ENCODE measurements around the gene CHCHD1.

DNA sequence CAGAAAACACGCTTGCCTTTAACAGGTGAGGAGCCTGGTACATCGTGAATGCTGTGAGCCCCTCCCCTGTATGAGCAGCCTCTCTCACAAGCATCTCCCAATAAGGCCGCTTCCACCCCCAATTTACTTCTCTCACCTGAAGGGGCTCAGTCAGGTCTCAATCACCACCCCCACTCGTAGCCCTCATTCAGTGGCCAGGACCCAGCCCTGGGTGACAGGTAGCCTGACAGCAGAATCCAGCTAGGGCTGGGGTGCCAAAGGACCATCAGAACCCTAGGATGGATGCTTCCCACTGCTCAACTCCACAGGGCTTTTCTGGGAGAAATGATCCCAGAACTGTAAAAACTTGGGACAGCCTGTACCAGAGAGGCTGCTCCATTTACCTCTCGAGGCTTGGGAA, 36.0 kb downstream of the CHCHD1 start:
- TF ChIP-seq, protein P1, sequence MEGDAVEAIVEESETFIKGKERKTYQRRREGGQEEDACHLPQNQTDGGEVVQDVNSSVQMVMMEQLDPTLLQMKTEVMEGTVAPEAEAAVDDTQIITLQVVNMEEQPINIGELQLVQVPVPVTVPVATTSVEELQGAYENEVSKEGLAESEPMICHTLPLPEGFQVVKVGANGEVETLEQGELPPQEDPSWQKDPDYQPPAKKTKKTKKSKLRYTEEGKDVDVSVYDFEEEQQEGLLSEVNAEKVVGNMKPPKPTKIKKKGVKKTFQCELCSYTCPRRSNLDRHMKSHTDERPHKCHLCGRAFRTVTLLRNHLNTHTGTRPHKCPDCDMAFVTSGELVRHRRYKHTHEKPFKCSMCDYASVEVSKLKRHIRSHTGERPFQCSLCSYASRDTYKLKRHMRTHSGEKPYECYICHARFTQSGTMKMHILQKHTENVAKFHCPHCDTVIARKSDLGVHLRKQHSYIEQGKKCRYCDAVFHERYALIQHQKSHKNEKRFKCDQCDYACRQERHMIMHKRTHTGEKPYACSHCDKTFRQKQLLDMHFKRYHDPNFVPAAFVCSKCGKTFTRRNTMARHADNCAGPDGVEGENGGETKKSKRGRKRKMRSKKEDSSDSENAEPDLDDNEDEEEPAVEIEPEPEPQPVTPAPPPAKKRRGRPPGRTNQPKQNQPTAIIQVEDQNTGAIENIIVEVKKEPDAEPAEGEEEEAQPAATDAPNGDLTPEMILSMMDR (IDR thresholded peaks at IDR 0.05; ENCODE audit: insufficient read depth, low read depth, low read length), result no peak
- no peak for TF ChIP-seq EZH2 (IDR thresholded peaks at IDR 0.05; ENCODE audit: insufficient read depth, low read length)
